ENCODE results near the gene HIP1.

Gene HIP1

DNA sequence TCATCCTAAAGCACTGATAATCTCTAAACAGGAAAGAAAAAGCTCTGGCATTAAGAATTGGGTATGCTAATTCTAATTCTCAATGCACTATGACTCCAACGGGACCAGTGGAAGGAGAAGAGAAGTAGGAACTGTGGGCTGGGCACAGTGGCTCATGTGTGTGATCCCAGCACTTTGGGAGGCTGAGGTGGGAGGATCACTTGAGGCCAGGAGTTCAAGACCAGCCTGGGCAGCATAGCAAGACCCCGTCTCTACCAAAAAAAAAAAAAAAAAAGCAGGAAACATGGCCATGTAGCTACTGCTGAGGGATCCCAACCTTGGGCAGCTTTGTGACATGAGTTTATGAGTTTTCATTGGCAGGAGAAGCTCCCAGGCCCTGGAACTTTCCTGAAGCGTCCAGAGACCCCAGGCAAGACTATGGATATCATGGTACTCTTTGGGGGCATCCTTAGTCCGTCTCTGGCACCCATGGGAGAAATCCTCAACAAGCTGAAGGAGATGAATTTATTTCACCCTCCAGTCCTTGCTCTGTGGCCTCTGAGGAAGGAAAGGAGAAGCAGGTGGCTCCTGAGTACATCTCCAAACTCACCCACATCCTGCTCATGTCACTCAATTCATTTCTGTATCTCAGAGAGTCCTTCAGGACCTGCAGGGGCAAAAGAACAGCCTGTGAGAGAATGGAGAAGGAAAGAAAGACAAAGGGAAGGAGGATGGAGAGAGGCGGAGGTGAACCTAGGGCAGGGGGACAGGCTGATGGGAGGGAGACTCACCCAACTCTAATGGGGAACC is 147.1 kb downstream of the HIP1 start:
- Histone ChIP-seq H3K36me3 (ENCODE audit: insufficient read depth) (no peaks in the 10 kb centered on the region), H3K4me2 (no peak overlapping the region), H2AFZ (ENCODE audit: low read depth) (no peak overlapping the region), H3K4me3 (IDR thresholded peaks at IDR 0.05; ENCODE audit: insufficient read depth, low read depth, low read length) (no peak overlapping the region), H3K9ac (no peak overlapping the region), H3K27me3 (ENCODE audit: insufficient read depth, low read depth) (no peaks in the 10 kb centered on the region), H3K27ac (no peak overlapping the region), H3K79me2 (ENCODE audit: insufficient read depth, low read depth) (no peaks in the 10 kb centered on the region), H3K4me1 (ENCODE audit: low read depth, poor library complexity, severe bottlenecking) (no peaks in the 10 kb centered on the region), H4K20me1 (ENCODE audit: insufficient read depth) (no peaks in the 10 kb centered on the region)
- TF ChIP-seq, protein P1, sequence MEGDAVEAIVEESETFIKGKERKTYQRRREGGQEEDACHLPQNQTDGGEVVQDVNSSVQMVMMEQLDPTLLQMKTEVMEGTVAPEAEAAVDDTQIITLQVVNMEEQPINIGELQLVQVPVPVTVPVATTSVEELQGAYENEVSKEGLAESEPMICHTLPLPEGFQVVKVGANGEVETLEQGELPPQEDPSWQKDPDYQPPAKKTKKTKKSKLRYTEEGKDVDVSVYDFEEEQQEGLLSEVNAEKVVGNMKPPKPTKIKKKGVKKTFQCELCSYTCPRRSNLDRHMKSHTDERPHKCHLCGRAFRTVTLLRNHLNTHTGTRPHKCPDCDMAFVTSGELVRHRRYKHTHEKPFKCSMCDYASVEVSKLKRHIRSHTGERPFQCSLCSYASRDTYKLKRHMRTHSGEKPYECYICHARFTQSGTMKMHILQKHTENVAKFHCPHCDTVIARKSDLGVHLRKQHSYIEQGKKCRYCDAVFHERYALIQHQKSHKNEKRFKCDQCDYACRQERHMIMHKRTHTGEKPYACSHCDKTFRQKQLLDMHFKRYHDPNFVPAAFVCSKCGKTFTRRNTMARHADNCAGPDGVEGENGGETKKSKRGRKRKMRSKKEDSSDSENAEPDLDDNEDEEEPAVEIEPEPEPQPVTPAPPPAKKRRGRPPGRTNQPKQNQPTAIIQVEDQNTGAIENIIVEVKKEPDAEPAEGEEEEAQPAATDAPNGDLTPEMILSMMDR (conservative IDR thresholded peaks at IDR 0.05; ENCODE audit: low read depth, low read length), result no peak

DNA sequence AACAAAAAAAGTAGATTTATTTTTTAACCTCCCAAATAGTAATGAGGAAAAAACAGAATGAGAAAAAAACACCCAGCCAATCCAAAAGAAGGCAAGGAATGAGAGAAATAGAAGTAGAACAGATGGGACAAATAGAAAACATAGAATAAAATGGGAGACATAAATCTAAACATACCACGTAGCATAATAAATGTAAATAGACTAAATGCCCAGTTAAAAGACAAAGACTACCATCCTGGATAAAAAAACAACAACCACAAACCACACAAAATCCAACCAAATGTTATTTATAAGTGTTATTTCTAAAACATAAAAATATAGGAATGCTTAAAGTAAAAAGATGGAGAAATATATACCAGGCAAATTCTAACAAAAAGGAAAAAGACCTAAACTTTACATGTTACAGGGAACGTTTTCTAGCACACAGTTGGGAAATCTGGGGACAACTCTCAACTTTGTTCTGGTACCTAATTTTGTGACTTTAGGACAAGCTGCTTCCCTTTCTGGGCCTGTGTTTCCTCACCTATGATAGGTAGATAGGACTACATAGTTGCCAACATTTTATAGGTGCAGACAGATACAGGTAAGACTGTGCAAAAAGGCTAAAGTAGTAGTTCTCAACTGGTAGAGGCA is 148.3 kb downstream of the HIP1 start:
- Histone ChIP-seq H3K9ac (no peak overlapping the region), H3K27me3 (ENCODE audit: insufficient read depth, low read depth) (no peaks in the 10 kb centered on the region), H2AFZ (ENCODE audit: low read depth) (no peak overlapping the region), H4K20me1 (ENCODE audit: insufficient read depth) (no peaks in the 10 kb centered on the region), H3K4me3 (IDR thresholded peaks at IDR 0.05; ENCODE audit: insufficient read depth, low read depth, low read length) (no peak overlapping the region), H3K79me2 (ENCODE audit: insufficient read depth, low read depth) (no peaks in the 10 kb centered on the region), H3K27ac (no peak overlapping the region), H3K36me3 (ENCODE audit: insufficient read depth) (no peaks in the 10 kb centered on the region), H3K4me1 (ENCODE audit: low read depth, poor library complexity, severe bottlenecking) (no peaks in the 10 kb centered on the region), H3K4me2 (no peak overlapping the region)
- TF ChIP-seq, protein P1 (conservative IDR thresholded peaks at IDR 0.05; ENCODE audit: low read depth, low read length), result no peak

DNA sequence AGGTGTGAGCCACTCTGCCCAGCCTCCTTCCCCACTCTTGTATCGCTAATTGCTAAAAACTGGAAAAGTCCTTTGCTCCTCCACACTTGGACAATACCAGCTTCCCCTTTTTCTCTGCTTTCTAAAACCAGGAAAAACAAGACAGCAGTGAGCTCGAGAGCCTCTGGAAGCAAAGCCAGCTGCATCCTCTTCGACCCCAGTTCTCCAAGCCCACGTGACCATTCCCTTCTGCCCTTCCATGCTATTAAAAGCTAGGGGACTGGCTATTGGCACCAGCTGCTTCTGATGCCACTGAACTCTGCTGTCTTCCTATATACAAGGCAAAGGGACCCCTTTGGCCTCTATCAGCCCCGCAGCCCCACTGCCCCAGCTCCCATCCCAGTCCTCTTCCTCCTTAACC is 154.4 kb downstream of the HIP1 start:
- Histone ChIP-seq H3K27ac (no peak overlapping the region), H3K79me2 (ENCODE audit: insufficient read depth, low read depth) (no peaks in the 10 kb centered on the region), H3K9ac (no peak overlapping the region), H3K4me3 (IDR thresholded peaks at IDR 0.05; ENCODE audit: insufficient read depth, low read depth, low read length) (no peak overlapping the region), H4K20me1 (ENCODE audit: insufficient read depth) (no peaks in the 10 kb centered on the region), H3K4me1 (ENCODE audit: low read depth, poor library complexity, severe bottlenecking) (no peaks in the 10 kb centered on the region), H2AFZ (ENCODE audit: low read depth) (no peak overlapping the region), H3K27me3 (ENCODE audit: insufficient read depth, low read depth) (no peaks in the 10 kb centered on the region), H3K4me2 (no peak overlapping the region), H3K36me3 (ENCODE audit: insufficient read depth) (no peaks in the 10 kb centered on the region)
- TF ChIP-seq, protein P1 (conservative IDR thresholded peaks at IDR 0.05; ENCODE audit: low read depth, low read length), result no peak

DNA sequence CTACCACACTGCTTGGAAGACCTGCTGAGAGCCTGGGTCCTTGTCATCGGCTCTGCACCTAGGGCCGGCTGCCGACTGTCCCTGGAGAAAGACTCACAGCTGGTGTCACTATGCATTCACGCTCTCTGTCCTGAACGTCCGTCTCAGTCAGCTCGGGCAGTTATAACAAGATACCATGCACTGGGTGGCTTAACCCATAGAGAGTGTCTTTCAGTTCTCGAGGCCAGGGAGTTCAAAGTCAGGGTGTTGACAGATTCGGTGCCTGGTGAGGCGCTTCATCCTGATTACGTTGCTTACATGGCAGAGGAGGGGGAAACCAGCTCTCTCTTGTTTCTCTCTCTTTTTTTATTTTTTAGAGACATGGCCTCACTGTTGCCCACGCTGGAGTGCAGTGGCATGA is 155.5 kb downstream of the HIP1 start:
- TF ChIP-seq, protein P1 (conservative IDR thresholded peaks at IDR 0.05; ENCODE audit: low read depth, low read length), result no peak

More for the DNA sequence above, 155.5 kb downstream of the HIP1 start:
- no peak overlapping the region for H3K4me2 ChIP-seq
- H3K4me1 ChIP-seq (ENCODE audit: low read depth, poor library complexity, severe bottlenecking), result no peaks in the 10 kb centered on the region
- no peak overlapping the region for H3K27ac ChIP-seq
- no peaks in the 10 kb centered on the region for H3K36me3 ChIP-seq (ENCODE audit: insufficient read depth)
- no peak overlapping the region for H3K9ac ChIP-seq
- no peaks in the 10 kb centered on the region for H4K20me1 ChIP-seq (ENCODE audit: insufficient read depth)
- no peak overlapping the region for H3K4me3 ChIP-seq (IDR thresholded peaks at IDR 0.05; ENCODE audit: insufficient read depth, low read depth, low read length)
- H3K27me3 ChIP-seq (ENCODE audit: insufficient read depth, low read depth), result no peaks in the 10 kb centered on the region
- H3K79me2 ChIP-seq (ENCODE audit: insufficient read depth, low read depth), result no peaks in the 10 kb centered on the region
- H2AFZ ChIP-seq (ENCODE audit: low read depth), result no peak overlapping the region

Data from KMS-11 (cell line).